NCI-H460 (cell line): Measurements from ENCODE around the gene ZNF486. TPM values are rescaled to one million over a fixed set of nuclear protein-coding genes. Genes with fewer than 3 reads are reported as not detected.
"Not testable (repeated sequence)": the region's sequence is repeated elsewhere in the genome, so short reads cannot be mapped to it uniquely, and the experiment has no call there.

ENCODE experiments used
- DNase-seq: peaks from one replicate; pipeline ENCODE4 v3.0.0-alpha.2; 2016; ENCODE audit warnings: low read depth; ENCODE audit errors: extremely low read depth
- polyA plus RNA-seq: library from polyadenylated mRNA; depleted of rRNA; stranded (reverse); fragments of >200 nt; gene quantifications from 2 replicates; pipeline ENCODE4 v1.2.3, GENCODE V29; 2014; cell fraction: nucleus; rRNA removed
- total RNA-seq: library from RNA; depleted of rRNA; stranded (reverse); fragments of >200 nt; shearing (Covaris generic); gene quantifications from 2 replicates; pipeline ENCODE4 v1.2.3, GENCODE V29; 2014; rRNA removed

The ZNF486 gene
- not detected in 2 replicates for total RNA-seq
- not detected in 2 replicates for polyA plus RNA-seq

GRCh38 chr19:20167020-20167644 is at the start of gene ZNF486:
ZNF486 (plus strand) TSS chr19:20167214; CDS start chr19:20167331, 117 bp downstream.
- no peak for DNase-seq

DNA sequence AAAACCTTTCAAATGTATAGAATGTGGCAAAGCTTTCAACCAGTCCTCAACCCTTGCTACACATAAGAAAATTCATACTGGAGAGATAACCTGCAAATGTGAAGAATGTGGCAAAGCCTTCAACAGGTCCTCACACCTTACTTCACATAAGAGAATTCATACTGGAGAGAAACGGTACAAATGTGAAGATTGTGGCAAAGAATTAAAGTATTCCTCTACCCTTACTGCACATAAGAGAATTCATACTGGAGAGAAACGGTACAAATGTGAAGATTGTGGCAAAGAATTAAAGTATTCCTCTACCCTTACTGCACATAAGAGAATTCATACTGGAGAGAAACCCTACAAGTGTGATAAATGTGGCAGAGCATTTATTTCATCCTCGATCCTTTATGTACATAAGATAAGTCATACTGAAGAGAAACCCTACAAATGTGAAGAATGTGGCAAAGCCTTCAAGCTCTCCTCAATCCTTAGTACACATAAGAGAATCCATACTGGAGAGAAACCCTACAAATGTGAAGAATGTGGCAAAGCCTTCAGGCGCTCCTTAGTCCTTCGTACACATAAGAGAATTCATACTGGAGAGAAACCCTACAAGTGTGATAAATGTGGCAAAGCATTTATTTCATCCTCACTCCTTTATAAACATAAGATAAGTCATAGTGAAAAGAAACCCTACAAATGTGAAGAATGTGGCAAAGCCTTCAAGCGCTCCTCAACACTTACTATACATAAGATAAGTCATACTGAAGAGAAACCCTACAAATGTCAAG is 48.8 kb upstream of the ZNF486 start:
- not testable (repeated sequence) for DNase-seq

DNA sequence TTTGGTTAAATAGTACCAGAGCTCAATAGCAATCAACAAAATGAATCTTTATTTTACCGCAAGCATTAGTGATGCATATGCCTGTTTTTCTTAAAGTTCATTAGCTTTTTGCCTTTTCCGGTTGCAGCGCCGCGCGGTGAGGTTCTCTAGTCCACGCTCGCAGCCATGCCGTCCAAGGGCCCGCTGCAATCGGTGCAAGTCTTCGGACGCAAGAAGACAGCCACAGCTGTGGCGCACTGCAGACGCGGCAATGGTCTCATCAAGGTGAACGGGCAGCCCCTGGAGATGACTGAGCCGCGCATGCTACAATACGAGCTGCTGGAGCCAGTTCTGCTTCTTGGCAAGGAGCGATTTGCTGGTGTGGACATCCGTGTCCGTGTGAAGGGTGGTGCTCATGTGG is 42.1 kb upstream of the ZNF486 start:
- DNase-seq: no peak

GRCh38 chr19:20132933-20133332 is 34.1 kb upstream of the ZNF486 start:
- DNase-seq: not testable (repeated sequence)

DNA sequence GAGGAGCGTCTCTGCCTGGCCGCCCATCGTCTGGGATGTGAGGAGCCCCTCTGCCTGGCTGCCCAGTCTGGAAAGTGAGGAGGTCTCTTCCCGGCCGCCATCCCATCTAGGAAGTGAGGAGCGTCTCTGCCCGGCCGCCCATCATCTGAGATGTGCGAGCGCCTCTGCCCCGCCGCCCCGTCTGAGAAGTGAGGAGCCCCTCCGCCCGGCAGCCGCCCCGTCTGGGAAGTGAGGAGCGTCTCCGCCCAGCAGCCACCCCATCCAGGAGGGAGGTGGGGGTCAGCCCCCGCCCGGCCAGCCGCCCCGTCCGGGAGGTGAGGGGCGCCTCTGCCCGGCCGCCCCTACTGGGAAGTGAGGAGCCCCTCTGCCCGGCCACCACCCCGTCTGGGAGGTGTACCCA is 29.3 kb upstream of the ZNF486 start:
- DNase-seq: not testable (repeated sequence)

DNA sequence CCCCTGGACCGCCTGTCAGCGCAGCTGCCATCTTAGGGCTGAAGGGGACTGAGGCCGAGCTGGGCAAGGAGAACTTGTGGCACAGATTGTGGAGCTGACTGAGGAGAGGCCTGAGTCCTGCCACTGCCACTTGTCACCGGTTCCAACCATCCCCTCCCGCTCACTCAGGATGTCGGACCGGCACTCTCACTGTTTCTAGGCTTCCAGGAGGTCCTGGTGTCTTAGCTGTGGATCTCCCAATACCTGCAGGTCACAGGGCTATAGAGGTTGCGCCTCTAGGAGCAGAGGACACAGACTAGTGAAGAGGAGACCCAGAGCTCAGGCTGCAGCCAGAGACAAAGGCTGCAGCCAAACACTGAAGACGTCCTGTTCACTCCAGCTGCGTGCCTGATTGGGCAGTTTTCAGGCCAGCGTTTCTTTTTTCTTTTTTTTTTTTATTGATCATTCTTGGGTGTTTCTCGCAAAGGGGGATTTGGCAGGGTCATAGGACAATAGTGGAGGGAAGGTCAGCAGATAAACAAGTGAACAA is 15.3 kb upstream of the ZNF486 start:
- DNase-seq: no peak

DNA sequence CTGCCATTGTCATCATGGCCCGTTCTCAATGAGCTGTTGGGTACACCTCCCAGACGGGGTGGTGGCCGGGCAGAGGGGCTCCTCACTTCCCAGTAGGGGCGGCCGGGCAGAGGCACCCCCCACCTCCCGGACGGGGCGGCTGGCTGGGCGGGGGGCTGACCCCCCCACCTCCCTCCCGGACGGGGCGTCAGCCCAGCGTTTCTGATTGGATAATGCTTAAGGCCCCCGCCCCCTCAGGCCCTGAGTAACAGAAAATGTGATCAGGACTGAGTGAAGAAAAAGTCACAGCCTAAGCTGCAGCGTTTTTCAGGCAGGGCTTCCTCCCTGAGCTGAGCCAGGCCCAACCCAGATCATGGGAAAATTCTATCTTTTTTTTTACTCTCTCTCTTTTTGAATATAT is 14.5 kb upstream of the ZNF486 start:
- DNase-seq: not testable (repeated sequence)

DNA sequence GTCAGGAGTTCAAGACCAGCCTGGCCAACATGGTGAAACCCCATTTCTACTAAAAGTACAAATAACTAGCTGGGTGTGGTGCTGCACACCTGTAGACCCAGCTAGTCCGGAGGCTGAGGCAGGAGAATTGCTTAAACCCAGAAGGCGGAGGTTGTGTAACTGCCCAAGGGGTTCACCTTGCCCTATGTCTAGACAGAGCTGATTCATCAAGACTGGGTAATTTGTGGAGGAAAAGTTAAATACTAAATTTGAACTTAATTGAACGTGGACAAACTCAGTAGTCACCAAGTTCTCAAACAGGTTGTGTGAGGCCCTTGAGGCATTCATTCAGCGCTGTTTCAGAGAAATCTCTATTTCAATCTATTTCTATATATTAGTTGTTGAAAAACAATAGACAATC is 13.7 kb upstream of the ZNF486 start:
- DNase-seq: no peak

DNA sequence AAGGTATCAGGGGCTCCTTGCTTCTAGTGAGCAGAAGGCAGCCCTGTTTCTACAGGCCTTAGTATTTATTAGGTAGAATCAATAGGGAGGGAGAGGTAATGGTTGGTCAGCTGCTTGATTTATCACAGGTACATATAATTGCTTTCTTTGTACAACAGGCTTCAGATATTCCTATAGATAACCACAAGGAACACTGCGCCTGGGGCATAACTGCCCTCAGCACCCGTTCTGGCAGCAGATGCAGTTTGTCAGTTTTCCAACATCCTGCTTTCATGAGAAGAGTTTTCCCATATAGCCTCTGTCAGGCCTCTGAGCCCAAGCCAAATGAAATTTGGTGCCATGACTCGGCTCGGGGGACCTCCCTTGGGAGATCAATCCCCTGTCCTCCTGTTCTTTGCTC is 12.4 kb upstream of the ZNF486 start:
- DNase-seq: no peak

DNA sequence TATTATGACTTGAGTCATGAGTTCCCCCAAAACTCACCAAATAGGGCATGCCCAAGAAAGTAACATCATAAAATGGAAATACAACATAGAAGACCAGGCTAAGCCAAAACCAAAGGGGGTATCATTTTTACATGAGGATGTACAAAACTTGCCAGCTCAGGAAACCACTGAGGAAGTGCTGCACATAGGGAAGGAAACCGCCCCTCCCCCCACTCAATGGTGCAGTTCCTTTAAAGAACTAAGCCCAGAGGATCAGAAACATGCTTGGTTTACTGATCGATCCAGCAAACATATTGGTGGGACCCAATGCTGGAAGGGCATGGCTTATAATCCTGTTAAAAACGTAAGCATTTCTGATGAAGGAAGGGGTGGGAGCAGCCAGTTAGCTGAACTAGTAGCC is 4.2 kb upstream of the ZNF486 start:
- DNase-seq: no peak

DNA sequence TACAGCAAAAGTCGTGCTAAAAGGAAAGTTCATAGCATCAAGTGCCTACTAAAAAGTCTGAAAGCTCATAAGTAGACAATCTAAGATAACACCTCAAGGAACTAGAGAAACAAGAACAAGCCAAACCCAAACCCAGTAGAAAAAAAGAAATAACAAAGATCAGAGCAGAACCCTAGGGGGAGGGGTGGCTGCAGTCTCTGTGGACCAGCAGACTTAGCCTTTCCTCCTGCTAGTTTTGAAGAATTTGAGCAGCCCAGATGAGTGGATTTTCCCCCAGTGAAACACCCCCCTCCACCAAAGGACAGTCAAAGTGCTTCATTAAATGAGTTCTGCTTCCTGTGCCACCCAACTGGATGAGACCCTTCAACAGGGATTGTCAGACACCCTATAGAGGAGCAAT is 2.6 kb upstream of the ZNF486 start:
- DNase-seq: no peak

- DNase-seq: no peak
These were observed 932 bp upstream of the ZNF486 start for GRCh38 chr19:20165971-20166592.

DNA sequence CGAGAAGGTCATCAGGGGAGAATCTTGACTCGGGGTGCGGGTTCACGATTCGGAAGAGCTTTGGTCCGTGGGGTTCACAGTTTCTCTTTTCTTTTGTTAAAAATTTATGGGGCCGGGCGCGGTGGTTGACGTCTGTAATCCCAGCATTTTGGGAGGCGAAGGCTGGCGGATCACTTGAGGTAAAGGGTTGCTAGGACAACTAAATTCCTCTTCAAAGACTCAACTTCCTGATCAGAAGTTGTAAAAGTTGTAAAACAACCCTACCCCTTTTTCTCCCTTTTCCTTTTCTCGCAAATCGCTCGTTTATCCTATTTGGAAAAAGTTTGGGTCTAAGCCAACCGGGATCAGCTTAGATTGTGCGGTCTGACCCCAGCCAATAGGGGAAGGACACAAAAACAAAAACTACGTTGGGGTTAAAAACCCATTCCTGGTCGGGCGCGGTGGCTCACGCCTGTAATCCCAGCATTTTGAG is 673 bp downstream of the ZNF486 start:
- DNase-seq: no peak

DNA sequence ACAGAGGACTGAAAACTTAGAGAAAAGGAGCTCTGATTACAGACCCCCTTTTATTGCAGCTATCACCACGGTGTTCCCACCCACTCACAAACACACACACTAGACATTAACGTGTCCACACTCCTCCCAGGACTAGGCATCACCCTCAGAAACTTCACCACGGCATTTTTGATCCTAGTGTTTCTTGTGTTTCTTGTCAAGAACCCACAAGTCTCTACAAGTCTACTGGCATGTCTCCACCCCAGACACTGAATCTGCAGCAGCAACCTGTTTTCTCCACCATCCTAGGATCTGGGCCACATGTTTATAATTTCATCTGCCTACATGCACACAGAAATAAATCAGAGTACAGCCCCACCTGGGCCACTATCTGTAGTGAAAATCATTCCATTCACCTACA is 4.3 kb downstream of the ZNF486 start:
- no peak for DNase-seq

DNA sequence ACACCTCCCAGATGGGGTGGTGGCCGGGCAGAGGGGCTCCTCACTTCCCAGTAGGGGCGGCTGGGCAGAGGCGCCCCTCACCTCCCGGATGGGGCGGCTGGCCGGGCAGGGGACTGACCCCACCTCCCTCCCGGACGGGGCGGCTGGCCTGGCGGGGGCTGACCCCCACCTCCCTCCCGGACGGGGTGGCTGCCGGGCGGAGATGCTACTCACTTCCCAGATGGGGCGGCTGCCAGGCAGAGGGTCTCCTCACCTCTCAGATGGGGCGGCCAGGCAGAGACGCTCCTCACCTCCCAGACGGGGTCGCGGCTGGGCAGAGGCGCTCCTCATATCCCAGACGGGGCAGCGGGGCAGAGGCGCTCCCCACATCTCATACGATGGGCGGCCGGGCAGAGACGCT is 8.8 kb downstream of the ZNF486 start:
- DNase-seq: not testable (repeated sequence)

DNA sequence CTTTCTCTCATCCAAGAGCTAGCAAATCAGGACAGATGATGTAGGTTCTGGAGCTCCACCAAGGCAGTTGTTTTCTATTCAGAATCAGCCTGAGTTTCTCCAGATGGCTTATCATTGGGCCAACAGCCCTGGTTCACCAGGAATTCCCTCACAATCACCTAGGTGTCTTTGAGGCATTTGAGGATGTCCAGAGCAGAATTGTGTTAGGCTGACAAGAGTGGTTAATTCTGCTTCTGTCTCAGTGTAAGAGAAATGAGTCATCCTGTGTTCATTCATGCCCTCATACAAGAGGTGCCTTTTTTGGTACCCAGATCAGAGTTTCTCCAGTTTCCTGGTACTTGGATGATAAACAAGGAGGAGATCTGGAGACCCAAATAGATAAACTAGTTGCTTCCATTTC is 12.9 kb downstream of the ZNF486 start:
- not testable (repeated sequence) for DNase-seq

- no peak for DNase-seq
These were observed 15.3 kb downstream of the ZNF486 start for GRCh38 chr19:20182222-20182785.

- no peak for DNase-seq
These were observed 19.2 kb downstream of the ZNF486 start for GRCh38 chr19:20186174-20186573.

GRCh38 chr19:20197747-20198146 is 30.7 kb downstream of the ZNF486 start:
- DNase-seq: no peak

GRCh38 chr19:20209051-20209450 is 42.0 kb downstream of the ZNF486 start:
- DNase-seq: no peak

DNA sequence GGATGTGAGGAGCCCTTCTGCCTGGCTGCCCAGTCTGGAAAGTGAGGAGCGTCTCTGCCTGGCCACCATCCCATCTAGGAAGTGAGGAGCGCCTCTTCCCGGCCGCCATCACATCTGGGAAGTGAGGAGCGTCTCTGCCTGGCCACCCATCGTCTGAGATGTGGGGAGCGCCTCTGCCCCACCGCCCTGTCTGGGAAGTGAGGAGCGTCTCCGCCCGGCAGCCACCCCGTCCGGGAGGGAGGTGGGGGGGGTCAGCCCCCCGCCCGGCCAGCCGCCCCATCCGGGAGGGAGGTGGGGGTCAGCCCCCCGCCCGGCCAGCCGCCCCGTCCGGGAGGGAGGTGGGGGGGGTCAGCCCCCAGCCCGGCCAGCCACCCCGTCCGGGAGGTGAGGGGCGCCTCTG is 47.4 kb downstream of the ZNF486 start:
- DNase-seq: not testable (repeated sequence)
